ENCODE data around the gene CREB3L2.
"Not testable (repeated sequence)": the region's sequence is repeated elsewhere in the genome, so short reads cannot be mapped to it uniquely, and the experiment has no call there.

CREB3L2 gene

DNA sequence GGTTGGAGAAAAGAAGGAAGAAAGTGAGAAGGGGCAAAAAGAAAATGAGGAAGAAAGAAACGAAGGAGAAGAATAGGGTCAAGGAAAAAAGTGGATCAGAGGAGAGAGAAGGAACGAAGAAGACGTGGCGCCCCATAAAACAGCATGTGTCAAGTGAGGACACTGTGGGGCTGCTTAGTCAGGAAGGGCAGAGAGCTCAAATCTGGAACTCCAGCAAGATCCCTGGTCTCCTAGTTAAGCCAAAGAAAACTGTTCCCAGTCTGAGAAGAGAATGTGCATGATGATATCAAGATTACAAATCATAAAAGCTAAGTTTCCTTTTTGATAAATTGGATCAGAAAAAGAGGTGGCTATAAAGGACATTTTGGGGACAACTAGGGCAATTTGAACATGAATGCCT, 33.0 kb downstream of the CREB3L2 start:
- DNase-seq (ENCODE audit: low read depth), result no peak

DNA sequence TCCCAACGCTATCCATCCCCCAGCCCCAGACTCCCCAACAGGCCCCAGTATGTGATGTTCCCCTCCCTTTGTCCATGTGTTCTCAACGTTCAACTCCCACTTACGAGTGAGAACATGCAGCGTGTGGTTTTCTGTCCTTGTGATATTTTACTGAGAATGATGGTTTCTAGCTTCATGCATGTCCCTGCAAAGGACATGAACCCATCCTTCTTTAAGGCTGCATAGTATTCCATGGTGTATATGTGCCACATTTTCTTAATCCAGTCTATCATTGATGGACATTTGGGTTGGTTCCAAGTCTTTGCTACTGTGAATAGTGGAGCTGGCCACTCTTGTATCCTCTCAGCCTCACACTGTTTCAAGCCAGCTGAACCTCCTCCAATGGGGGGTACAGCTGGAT, 33.5 kb downstream of the CREB3L2 start:
- not testable (repeated sequence) for DNase-seq (ENCODE audit: low read depth)

DNA sequence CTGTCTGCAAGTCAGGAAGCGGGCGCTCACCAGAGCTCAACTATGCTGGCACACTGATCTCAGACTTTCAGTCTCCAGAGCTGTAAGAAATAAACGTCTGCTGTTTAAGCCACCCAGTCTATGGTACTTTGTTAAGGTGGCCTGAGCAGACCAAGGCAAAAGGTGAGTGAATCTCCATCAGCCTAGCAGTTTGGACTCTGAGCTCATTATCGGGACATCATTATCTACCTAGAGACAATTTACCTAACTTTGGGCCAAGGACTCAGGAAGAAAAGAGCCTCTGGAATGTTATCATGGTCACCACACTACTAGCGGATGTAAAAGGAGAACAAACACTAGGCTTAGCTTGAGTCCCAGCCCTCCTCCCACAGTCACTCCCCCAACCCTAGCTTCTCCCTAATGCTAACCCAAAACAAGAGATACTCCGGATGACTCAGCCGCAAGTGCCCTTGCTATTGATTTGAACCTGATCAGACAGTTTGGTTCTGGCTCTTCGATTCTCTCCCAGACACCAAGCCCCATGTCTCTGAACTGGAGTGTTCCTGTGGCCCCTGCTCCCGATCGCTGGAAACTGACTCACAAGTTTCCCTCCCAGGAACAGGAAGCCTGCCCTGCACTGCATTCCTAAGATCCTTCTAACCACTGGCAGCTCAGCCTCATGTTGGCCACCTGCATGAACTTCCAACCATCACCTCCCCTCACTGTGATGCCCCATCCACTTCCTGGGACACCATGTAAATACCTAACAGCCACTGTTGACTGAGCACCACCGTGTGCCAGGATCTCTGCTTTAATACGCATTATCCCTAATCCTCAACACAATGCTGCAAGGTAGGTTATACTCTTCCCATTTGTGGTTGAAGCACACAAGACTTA, 34.5 kb downstream of the CREB3L2 start:
- no peak for DNase-seq (ENCODE audit: low read depth)

DNA sequence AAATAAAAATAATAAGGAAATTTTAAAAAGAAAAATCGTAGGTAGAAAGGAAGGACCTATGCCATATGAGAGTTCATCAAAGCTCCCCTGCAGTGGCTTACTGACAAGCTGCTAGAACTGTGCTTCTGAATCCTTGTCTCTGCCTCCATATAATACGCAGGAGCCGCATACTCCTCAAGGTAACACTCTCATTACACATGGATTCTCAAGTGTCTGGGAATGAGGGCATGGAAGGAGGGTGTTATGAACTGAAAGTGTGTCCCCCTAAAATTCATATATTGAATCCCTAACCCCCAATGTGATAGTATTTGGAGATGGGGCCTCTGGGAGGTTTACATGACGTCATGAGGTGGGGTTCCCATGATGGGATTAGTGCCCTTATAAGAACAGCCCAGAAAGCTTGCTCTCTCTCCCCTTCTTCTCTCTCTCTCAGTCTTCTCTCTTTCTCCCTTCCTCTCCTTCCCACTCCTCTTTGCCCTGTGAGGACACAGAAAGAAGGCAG, 35.2 kb downstream of the CREB3L2 start:
- no peak for DNase-seq (ENCODE audit: low read depth)

DNA sequence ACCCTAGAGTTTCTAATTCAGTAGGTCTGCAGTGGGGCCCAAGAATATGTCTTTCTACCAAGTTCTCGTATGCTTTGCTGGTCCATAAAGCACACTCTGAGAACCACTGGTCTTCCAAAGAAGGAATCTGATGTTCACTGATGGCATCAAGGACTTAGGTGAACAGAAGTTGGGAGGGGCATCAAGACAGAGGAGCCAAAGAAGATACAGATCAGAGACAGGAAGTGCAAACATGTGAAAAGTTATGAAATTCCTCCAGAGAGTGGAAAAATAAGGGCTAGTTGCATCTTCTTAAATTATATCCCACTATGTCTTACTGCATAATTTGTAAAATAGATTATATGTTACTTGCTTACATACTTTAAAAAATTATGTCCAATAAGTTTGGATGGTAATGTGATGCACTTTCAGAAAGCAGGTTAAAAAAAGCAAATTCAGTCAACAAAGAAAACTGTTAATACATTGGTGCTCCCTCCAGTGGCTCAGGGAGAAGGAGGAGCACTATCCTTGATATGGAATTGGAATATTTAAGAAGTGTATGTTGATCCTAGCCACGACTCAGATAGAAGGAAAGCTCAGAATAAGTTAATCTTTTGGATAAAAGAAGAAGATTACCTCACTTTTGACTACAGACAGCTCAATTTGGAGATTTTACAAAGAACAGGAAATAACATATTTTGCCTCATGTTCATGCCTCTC, 35.8 kb downstream of the CREB3L2 start:
- DNase-seq (ENCODE audit: low read depth), result no peak

DNA sequence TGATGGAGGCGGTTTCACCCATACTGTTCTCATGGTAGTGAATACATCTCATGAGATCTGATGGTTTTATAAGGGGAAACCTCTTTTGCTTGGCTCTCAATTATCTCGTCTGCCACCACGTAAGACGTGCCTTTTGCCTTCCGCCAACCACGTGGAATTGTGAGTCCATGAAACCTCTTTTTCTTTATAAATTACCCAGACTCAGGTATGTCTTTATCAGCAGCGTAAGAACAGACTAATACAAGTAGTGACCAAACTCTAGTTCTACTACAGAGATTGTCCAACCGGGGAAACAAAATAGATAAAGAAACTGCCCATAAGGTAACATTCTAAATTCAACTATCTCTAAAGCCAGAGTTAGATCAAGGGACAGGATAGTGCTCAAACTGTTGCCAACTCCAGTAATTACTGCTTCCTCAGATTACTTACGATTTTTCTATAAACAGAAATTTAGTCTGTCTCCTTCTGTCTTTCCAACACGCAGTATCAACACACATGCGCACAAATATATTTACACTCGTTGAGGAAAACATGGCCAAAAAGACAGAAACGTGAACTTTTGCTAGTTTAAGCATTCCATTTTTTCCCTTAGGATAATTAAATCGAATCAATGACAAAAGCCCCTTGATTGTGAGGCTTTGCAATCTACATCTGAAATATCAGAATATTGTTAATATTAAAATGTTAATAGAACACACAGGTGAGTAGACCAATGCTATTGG, 36.9 kb downstream of the CREB3L2 start:
- DNase-seq (ENCODE audit: low read depth), result no peak

DNA sequence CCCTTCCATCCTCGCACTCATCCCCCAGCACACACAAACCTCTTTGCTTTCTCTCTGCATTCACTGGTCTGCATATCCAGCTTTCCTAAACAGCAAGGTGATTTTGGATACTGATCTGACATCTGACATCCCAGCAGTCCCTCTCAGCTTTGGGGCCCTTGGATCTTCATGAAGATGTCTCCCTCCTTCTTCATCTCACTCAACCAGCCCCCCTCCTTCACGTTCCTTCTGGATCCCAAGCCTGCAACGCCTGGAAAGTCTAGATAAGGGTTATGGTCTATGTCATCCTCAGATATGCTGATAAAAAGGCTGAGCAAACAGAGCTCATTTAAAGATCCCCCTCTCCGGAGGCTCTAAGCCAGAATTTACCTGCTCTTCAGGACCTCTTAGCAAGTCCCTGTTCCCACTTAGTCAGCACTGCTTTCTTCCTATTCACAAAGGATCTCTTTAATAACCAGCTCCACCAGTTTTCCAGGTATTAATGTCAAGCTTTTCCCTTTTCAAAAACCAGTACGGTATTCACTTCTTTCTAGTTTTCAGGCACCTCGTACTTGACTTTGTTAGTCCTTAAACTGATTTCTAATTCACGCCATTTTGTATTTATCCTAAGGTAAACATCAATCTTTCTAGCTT, 38.9 kb downstream of the CREB3L2 start:
- no peak for DNase-seq (ENCODE audit: low read depth)

DNA sequence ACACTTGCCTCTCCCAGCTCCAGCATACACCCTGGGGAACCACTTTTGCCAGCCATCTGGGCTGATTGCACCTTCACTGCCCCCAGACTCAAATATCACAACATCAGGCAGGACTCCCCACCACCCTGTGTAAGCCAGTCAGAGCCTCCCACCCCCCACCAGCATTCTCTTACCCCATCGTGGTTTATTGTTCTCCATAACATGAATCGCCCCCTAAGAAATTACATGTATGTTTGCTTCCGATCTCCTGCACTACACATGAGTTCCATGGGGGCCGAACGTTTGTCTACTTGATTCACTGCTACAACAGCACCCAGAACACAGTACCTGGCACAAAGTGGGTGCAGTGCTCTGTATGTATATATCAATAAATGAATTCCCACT, 39.4 kb downstream of the CREB3L2 start:
- no peak for DNase-seq (ENCODE audit: low read depth)

DNA sequence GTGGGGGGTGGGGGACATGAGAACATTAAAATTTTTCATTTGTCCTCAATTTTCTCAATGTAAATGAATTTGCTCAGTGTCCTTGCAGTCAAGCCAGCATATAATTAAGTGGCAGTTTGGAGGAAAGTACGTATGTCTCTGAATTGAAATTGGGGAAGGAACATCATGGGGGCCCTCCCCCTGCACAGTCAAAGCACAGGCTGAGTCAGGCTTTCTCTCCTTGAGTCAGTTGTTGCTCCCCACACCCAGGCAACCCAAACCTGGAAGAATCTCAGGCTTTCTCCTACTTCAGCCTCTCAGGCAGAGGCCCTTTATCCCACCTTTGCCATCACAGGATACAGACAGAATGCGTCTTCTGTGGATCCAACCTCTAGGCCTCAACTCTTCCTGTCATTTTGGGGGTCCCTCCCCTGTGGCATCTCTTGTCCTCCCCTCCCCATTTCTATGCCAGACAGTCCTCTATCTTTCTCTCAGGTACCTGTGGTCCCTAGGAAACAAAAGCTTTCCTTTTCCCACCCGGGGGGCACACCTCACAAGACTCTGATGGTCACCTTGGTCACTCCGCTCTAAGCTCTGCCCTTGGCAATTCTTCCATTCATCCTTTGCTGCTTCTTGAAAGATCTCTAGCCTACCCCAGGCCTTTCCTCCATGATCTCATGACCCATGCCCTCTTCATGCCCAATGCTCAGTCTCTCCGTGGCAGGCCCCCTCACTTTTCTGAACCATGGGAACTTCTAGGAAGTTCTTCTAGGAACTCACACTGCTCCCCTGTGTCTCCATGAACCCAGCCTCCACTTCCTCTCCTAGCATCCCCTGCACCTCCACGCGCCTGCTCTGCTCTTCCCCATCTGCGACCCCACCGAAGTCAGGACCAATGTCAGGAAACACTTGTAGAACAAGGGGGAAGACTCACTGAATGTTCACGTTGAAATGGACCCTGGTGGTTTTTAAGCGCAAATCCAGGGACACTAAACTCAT, 40.4 kb downstream of the CREB3L2 start:
- no peak for DNase-seq (ENCODE audit: low read depth)

DNA sequence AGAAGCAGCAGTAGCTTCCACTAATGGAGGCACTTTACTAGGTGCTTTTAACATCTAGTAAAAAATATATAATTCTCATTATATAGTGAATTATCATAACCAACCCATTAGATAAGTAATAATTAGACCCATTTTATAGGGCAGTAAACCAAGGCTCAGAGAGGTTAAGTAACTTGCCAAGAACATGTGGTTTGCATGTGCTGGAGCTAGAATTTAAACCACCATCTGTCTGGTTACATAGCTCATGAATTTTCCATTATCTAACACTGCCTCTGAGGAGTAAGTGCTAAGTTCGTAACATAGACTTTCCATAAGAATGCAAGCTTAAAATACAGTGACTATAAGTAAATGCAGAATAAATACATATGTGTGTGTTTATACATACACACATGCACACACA, 41.9 kb downstream of the CREB3L2 start:
- DNase-seq (ENCODE audit: low read depth), result no peak

DNA sequence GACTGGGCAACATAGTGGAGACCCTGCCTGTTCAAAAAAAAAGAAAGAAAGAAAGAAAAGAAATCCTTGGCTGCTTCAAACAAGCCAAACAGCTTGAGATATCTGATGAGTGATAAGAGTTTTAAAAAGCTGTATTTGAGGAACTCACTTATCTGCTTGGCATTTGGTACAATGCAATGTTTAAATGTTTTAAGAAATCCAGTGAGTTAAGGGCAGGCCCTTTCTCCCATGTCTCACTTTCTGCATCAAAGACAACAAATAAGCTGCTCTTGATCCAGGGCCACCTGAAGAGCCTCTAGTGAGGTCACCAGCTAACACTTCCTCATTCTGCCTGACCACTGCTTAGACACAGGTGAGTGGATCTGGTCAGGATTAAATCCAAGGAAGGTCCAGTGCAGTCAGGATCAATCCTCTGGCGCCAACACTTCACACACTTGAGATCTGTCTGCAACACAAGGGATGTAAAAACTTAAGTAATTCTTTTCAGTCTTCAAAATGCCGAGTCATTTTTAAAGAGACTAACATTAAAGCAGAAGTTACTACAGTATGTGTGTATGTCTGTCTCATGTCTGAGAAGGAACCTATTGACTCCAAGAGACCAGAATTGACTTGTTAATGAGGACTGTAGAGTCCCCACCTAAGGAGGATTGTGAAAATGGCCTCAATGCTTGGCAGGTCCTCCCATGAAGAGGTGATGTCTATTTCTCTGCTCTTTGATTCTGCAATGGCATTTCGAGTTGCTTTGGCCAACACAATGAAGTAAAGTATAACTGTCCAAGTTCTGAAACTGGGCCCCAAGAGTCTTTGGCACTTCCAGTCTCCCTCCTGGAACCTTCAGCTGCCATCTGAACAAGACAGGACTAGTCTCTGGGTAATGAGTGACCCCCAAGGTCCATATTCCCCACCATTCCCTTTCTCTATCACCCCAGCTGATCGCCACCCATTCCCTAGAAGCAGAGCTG, 43.1 kb downstream of the CREB3L2 start:
- no peak for DNase-seq (ENCODE audit: low read depth)

DNA sequence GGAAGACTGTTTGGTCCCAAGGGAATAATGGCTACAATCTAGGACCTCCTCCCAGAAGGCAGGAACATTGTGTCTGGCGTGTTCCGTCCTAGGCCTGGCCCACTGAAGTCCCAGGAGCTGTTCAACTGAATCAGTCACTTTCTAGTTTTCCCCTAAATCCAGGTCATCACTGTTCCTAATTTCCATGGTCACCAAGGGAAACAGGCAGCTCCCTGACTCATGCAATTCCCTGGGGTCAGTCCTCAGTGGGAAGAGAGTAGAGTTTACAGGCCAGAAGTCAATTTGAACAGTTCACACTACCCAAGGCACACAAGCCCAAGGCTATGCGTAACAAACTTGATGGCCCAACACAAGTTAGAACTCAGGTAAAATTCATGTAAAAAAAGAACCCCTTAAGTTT, 44.0 kb downstream of the CREB3L2 start:
- DNase-seq (ENCODE audit: low read depth), result no peak

DNA sequence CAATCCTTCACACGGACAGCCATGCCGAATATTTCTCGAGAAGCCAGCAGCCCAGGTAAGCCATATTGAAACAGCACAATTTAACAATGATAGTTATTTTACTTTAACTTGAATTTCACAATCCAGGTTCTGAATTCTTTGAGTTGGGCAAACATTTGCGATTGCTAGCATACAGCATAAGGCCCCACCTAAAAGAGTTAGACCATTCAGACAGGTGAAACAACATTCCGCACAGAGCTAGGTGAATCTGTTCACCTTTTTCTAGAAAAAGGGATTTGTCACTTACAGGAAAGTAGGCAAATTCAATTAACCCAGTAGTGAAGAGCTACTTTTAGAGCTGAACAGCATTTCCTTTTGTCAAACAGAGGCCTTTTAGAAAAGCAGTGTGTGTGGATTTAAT, 45.3 kb downstream of the CREB3L2 start:
- DNase-seq (ENCODE audit: low read depth), result no peak

DNA sequence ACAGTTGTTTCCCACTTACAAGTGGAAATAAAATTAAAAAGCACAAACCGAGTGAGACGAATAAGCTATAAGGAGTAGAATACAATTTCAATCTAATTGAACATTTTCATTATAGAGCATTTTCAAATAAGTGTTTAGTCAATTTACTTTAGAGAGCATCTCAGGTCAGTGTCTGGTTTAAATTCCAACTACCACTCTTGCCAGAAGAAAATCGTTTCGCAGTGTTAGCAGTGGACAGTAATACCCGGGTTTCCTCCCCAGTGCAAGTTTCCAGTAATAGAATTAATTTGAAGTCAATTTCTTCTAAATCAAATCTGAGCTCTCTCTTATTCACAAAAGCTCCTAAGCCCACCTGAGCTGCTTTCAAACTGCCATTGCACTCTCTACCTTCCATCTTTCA, 45.7 kb downstream of the CREB3L2 start:
- no peak for DNase-seq (ENCODE audit: low read depth)

DNA sequence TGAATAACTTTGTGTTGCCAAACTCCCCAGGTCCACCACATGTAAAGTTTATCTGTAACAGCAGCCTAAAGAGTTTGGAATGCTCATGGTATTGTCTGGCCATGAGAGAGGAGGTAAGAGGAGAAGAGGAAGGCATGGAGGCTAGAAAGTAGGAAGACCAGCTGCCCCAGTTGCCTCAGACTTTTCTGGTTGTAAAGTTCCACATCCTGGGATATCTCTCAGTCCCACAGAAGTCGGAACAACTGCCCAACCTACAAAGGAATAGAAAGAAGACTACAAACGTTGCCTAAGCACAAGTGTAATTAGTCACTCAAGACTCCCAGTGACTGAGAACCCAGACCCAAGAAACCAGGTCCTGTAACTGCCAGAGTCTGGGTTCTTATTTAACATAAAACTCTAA, 47.3 kb downstream of the CREB3L2 start:
- no peak for DNase-seq (ENCODE audit: low read depth)

DNA sequence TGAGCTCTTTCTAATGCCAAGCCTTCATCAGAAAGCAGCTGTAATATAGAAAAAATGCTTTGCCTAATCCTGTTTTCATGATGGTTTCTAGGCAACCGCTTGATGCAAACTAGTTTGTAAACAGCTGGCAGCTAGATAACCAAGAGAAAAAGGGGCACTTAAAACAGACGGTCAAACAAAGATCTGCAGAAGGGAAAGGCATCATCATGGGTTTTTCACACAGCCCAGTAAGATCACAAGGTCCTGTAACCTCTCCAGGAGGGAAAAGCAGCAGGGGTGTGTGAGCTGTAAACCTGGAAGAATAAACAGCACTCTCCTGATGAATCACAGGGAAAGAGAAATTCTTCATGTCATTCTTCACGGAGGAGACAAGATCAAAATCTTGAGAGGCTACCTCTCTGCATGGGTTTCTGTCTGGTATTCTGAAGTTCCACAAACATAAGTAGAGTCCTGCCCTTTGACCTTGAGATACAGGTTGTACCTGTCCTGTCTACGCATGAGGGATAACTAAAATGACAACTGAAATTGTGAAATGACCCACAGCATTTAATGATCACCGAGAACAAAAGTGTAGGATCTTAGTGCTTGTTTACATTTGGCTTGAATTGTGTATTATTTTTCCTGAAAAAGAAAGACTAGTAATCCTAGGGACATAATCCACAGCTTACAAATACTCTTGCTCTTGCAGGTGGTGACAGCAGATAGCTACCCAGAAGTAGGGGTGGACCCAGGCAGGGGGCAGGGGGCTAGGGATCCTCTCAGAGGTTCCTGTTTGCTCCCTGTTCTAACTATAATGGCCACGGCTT, 48.0 kb downstream of the CREB3L2 start:
- DNase-seq (ENCODE audit: low read depth), result no peak

DNA sequence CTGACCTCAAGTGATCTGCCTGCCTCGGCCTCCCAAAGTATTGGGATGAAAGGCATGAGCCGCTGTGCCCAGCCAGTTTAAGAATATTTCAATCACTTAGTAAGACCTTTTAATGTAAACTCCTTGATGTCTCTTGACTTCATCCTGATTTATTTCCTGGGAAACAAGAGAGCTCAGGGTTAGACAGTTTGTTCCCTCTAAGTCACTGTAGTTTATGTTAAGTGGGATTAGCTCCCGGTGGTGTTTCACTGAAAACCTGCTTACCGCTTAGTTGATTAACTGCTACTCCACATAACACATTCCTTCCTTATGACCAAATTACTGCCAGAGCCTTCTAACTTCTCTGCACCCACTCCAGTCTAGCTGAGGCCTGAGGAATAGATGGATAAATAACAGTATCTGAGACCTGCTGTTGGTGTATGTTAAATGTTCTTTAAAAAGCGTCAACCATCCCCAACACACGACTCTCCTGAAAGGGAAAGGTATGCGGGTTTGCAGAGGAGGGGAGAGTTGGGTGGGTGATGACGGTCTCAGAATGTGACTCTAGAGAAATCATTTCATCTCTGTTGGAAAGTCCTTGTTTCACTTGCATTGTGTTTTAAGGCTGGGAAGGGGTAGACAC, 48.7 kb downstream of the CREB3L2 start:
- no peak for DNase-seq (ENCODE audit: low read depth)

DNA sequence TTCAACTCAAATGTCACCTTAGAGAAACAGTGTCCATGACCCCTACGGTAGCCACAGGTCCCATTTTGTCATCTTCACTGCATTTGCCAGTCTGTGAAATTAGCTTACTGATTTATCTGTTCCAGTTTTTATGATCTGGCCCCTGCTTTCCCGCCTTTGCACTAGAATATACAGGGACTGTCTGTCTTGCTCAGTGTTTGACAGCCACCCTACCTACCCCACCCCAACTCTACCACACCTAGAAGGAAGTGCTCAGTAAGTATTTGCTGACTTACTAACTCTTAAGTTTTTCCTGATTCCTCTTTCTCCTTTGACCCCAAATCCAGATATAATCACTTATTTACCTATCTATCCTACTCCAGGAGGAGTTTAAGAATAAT, 49.5 kb downstream of the CREB3L2 start:
- DNase-seq (ENCODE audit: low read depth), result no peak
